Kidney tubule cell (primary cell): Measurements from ENCODE around the gene TUBB4A.
"Not testable (repeated sequence)": the region's sequence is repeated elsewhere in the genome, so short reads cannot be mapped to it uniquely, and the experiment has no call there.

Experiments
- DNase-seq: peaks from one replicate; pipeline ENCODE4 v3.0.0-alpha.2; 2018; ENCODE audit warnings: low spot score

Gene TUBB4A

DNA sequence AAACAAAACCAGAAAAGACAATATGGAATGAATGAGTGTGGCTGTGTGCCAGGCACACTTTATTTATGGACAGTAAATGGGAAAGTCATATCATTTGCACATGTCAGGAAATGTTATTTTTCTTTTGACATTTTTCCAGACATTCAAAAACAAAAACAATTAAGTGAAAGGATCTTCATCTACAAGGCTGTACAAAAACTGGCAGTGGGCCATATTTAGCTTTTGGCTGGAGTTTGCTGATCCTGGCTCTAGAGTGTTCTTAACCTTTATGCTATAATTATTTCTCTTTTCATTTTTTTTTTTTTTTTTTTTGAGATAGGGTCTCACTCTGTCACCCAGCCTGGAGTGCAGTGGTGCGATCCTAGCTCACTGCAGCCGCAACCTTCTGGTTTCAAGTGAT is 22.2 kb upstream of the TUBB4A start:
- DNase-seq: no peak

DNA sequence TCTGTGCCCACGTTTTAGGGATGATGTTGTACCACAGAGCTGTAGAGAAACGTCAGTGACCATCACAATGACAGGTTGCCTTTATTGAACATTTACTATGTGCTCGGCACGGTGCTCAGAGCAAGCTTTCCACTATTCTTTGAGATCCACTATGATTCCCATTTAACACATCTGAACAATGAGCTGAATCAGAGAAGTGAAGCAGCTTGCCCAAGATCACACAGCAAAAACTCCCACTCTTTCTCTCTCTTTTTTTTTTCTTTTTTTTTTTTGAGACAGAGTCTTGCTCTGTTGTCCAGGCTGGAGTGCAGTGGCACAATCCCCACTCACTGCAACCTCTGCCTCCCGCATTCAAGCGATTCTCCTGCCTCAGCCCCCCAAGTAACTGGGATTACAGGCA is 20.6 kb upstream of the TUBB4A start:
- no peak for DNase-seq

DNA sequence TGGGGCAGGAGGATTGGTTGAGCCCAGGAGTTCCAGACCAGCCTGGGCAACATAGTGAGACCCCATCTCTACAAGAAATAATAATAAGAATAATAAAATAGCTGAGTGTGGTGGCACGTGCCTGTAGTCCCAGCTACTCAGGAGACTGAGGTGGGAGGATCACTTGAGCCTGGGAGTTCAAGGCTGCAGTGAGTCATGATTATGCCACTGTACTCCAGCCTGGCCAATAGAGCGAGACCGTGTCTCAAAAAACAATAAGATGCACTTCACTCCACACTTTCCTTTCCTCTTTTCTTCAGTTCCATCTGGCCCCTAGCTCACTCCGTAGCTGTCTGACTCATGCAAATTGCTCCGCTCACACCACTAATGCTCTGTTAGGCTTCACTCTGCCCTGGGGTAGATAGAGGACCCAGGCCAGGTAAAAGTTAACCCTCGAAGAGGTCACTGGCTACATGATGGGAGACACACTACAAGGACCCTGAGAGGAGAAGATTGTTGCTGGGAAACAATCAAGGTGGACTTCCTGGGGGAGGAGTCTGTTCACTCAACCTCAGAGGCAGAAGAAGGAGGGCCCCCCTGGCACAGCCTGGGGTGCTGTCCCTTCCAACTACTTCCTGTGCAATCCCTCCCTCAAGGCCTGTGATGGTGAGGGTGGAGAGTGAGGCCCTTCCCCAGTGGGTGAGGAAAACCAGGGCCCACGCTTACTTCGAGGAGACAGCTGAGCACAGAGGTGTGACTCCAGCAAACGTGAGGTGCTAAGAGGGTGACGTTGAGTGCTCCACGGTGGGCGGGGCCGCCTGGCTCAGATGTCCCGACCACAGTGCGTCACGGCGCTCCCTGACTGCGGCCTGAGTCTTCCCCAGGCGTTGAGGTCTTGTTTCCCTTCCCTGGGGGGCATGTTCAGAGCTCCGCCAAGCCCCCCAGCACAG is 19.9 kb upstream of the TUBB4A start:
- peak; percentile 95 for DNase-seq

DNA sequence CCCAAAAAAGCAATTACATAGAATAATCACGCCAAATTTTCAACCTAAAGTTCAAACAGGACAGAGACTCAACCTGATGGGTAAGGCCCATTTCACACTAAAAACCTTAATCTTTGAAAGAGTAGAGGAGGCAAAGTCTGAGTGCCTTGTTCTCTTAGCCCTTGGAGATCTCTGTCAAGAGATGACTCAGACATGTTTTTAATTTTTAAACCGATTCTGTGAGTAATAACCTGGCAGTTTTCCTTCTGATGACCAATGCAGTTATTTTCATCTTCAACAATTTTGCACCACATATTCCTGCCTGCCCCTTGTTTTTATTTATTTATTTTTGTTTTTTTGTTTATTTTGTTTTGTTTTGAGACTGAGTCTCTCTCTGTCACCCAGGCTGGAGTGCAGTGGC is 17.2 kb upstream of the TUBB4A start:
- peak; percentile 89 for DNase-seq

DNA sequence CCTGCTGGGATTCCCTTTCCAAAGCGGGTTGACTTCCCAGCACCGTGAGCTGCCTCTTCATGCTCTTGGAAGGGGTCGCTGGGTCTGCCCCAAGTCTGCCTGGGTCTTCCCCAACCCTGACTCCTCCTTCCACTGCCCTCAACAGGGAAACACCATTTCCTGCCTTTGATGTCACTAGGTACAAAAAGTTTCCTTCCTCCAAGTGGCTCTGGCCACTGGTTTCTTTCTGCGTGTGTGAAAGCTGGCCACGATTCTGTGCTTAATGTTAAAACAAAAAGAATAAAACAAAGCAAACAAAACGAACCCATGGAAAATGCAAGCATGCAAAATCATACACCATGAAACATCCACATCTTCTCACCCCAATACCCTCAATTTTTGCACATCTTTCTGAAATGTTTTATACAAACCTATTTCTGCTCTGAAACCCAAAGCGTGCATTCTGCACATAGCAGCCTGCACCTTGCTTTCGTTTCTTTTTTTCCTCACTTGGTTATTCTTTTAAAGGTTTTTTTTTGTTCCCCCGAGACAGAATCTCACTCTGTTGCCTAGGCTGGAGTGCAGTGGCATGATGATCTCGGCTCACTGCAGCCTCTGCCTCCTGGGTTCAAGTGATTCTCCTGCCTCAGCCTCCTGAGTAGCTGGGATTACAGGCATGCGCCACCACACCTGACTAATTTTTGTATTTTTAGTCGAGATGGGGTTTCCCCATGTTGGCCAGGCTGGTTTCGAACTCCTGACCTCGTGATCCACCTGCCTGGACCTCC is 16.2 kb upstream of the TUBB4A start:
- no peak for DNase-seq

DNA sequence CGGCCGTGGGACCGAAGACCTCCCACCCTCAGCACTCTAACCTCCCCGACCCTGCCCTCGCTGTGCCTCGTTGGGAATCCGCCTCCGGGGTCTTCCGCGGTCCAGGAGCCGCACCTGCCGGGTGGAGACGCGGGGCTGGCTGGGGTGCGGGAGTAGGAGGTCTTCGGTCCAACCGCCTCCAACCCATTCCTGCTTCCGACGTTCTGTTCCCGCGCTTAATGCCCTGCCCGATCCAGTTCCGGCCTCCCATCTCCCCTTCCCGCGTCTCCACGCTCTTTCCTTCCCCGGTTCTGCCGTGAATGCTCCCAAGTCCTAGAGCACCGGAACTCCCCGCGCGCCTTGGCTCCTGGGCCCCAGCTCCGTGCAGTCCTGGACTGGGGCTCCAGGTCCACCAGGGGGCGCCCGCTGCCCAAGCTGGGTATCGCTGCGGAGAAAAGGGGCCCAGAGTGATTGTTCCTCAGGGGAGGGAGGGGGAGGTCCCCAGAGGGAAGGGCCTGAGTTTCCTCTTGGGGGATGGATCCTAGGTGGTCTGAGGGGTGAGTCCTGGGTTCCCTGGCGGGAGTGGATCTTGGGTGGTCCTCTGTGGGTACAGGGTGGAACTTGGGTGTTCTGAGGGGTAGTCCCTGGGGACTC is 14.7 kb upstream of the TUBB4A start:
- peak; percentile 89 for DNase-seq

DNA sequence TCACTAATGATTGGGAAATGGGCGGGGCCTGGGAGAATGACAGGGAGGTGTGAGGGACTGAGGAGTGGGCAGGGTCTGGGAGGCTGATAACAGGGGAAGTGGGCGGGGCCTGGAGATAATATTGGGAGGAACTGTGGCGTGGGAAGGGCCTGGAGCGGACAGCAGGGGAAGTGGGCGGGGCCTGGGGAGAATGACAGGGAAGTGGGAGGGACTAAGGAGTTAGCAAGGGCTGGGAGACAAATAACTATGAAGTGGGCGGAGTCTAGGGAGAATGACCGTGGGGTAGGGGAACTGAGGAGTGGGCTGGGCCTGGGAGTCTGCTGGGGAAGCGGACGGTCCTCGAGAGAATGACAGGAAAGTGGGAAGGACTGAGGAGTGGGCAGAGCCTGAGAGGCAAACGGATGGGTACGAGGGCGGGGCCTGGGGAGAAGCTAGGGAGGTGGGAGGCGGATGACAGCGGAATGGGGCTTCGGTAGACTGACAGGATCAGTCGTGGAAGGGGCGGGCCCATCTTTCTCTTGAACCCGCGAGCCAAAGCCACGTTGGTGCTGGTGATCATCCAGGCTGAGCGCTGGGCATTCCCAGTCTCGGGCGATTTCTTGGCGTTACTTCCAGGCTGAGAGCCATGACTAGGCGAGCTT is 14.0 kb upstream of the TUBB4A start:
- peak; percentile 95 for DNase-seq

DNA sequence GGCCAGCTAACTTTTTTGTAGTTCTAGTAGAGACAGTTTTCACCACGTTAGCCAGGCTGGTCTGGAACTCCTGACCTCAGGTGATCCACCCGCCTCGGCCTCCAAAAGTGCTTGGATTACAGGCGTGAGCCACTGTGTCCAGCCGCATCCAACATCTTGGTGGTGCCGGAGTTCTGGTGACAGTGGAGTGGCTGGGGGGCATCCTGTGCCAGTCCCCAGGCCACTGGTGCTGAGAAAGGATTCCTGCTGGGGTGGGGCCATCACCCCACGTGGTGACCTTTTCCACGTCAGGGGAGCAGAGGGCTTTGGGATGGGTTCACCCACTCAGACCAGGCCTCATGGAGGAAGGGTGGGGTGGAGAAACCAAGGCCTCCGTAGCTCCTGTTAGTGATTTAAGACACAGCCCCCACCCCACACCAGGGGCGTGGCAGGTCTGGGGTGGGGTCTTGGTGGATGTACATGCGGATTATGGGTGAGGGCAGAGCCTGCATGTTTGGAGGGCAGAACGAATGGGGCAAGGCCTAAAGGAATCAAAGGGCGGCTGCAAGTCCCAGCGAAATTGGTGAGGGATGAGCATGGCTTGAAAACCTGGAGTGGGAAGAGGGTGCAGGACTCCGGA is 12.9 kb upstream of the TUBB4A start:
- DNase-seq: no peak

DNA sequence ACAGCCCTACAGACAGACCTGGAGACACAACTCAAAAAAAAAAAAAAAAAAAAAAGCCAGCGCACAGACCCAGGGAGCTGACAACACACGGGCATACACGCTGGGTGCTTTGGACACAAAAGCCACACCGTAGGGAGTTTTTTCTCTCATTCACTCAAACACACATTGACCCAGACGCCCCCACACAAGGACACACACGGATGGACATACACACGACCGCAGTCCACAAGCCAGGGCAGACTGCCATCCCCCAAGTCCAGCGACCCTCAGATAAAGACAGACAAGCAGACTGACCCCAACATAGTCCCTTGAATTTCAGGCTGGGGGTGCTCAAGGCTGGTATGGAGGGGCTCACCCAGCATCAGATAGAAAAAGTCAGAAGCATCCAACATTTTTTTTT is 12.0 kb upstream of the TUBB4A start:
- no peak for DNase-seq

DNA sequence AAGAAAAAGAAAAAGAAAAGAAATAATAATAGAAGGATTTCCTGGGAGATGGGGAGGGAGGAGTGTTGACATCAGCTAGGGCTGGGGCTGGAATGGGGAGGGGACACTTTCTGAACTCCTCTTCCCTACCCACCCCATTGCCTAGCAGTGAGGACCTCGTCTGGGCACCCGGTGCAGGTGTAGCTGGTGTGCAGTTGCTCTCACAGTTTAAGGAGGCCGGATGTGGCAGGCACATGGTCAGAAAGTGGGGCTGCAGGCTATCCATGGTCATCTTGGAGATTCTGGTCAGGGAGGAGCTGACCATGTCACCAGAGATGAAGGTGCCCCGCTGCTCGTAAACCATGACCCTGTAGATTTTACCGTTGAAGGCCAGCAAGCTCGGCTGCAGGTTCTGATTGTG is 8.5 kb upstream of the TUBB4A start:
- no peak for DNase-seq

DNA sequence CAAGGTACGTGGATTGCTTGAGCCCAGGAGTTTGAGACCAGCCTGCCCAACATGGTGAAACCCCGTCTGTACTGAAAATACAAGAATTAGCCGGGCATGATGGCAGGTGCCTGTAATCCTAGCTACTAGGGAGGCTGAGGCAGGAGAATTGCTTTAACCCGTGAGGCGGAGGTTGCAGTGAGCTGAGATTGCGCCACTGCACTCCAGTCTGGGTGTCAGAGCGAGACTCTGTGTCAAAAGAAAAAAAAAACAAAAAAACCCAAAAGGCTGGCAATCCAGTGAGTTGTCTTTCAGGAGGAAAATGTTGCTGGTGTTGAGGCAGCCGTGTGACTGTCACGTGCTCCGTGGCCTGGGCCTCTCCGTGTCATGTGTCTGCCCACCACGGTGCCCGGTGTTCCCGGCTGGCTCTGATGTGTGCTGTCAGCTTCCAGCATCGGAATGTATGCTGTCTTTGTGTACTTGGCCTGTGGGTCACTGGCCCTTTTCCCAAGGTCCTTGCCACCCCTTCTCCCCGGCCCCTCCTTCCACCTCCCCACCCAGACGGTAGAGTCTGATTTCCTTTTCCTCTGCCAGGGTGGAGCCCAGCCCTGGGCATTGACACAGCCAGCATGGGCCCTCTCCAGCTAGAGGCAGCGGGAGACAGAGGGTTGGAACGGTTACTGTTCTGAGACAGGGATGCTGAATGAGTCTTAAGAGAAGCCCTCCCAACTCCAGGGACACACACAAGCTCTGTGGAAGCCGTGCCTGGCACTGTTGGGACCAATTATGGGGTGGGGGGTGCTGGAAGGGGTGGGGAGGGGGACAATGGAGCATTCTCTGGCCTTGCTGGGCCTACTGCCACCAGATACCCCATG is 7.2 kb upstream of the TUBB4A start:
- peak; percentile 17 for DNase-seq

DNA sequence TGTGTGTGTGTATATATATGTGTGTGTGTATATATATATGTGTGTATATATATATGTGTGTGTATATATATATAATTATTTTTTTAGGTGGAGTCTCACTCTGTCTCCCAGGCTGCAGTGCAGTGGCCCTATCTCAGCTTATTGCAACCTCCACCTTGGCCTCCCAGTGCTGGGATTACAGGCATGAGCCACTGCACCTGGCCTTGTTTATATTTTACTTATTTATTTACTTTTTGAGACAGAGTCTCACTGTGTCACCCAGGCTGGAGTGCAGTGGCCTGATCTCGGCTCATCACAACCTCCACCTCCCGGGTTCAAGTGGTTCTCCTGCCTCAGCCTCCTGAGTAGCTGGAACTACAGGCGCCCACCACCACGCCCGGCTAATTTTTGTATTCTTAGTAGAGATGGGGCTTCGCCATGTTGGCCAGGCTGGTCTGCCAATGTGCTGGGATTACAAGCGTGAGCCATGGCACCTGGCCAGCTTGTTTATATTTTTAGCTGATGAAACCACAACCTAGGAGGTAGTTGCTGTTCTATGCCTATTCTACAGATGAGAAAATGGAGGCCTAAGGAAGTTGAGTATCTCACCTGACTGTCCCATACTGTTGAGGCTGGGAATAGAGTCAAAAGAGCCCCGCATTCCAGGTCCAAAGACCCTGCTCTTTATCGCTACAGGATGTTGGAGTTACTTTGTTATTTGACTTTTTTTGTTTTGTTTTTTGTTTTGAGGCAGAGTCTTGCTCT is 6.1 kb upstream of the TUBB4A start:
- DNase-seq: not testable (repeated sequence)

DNA sequence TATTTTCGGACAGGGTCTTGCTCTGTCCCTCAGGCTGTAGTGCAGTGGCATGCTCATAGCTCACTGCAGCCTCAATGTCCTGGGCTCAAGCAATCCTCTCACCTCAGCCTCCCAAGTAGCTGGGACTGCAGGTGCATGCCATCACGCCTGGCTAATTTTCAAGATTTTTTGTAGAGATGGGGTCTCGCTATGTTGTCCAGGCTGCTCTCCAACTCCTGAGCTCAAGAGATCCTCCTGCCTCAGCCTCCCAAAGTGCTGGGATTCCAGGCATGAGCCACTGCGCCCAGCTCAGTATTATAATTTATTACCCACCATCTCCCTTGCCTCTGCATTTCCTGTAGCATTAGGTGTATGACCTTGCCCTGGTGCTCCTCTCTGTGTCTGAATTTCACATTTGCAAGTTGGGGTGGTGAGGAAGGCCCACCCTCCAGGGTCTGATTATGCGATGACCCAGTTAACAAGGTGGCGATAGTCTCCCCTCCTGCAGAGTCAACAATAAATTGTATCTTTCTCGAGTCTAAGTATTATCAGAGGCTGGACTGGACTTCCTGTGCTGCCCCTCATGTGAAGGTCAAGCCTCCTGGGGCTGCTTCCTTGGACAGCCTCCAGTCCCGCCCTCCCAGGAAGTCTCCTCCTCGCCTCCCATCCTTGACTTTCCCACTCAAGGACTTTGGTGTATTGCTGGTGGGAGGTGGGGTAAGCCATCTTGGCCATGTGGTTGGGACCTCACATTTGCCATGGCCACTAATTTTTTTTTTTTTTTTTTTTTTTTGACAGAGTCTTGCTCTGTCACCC is 1.5 kb upstream of the TUBB4A start:
- DNase-seq: no peak

DNA sequence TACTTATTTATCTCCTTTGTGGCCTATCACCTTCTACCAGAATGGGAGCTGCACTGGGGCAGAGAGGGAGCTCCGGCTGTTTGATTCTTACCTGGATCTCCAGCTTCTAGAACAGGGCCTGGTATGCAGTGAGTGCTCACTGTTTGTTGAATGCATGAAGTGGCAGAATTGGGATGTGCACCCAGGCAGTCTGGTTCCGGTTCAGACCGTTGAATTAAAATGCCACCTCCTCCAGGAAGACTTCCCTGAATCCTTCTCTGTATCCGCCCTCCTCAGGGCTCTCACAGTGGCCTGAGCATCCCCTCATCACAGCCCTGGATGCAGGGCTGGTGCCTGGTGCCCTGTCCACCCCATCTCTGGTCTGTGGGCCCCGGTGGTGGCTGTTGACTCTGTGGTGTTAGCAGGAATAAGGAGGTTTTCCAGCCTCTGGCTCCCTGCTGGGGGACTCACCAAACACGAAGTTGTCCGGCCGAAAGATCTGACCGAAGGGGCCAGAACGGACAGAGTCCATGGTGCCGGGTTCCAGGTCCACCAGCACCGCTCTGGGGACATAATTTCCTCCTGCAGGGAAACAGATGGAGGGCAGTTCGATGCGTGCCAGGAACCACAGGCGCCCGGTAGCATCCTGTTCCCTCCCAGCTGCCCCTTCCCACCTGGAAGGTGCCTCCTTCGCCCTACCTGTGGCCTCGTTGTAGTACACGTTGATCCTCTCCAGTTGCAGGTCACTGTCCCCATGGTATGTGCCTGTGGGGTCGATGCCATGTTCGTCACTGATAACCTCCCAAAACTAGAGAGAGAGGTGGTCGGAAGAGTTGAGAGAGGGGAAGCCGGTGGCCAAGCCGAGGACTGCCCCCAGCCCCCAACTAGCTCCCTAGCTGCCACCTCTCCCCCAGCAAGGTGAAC is 1.0 kb downstream of the TUBB4A start:
- no peak for DNase-seq

DNA sequence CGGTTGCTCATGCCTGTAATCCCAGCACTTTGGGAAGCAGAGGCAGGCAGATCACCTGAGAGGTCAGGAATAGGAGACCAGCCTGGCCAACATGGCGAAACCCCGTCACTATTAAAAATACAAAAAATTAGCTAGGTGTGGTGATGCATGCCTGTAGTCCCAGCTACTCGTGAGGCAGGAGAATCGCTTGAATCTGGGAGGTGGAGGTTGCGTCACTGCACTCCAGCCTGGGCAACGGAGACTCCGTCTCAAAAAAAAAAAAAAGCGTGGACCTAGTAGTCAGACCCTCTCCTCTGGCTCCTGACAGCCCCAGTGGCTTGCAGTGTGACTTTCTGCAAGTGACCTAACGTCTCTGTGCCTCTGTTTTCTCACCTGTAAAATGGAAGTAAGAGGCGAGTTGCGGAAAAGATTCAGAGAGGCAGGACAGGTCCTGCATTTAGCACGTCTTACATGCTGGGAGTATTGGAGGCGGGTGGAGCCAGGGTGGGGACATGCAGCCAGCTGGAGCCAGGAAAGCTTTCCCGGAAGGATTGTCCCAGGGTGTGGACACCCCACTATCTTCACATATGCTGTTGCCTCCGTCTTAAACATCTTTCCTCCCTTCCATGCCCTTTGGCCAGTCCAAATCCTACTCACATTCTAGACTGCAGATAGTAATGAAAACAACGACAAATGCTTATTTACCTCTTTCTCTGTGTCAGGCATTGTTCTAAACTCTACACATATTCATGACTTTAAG is 2.9 kb downstream of the TUBB4A start:
- DNase-seq: no peak

DNA sequence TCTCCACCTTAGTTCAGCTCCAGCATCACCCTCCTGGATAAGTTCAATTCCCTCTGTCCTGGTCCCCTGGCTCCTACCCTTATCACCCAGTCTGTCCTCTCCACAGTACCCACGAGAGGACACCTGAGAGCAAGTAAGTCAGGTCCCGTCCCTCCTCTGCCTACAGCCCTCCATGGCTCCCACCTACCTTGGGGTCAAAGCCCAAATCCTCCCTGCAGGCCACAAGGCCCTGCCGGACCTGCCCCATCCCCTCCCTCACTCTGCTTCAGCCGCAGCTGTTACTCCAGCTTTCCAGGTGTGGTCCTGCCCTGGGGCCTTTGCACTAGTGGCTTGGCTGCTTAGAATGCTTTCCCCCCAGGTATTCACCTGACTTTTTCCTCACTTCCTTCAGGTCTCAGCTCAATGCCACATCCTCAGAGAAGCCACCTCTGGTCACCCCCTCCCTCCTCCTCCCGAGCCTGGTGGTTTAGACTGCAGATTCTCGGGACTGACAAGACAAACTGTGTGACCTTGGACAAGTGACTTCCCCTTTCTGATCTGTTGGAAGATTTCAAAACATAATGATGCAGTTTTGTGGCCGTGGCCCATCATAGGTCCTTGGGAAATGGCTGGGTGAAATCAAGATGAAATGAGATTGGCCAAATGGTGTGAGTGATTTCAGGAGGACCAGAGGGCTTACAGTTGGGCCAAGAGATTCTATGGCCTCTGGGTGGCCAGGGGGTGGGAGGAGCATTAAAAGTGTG is 3.6 kb downstream of the TUBB4A start:
- no peak for DNase-seq

DNA sequence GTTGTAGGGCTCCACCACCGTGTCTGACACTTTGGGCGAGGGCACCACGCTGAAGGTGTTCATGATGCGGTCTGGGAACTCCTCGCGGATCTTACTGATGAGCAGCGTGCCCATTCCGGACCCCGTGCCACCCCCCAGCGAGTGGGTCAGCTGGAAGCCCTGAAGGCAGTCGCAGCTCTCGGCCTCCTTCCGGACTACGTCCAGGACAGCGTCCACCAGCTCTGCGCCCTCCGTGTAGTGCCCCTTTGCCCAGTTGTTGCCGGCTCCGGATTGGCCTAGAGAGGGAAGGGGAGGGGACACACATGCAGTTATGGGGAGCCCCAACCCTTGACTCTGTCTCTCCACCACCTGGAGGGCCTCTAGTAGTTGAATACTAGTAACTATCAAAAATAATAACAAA is 6.2 kb downstream of the TUBB4A start:
- no peak for DNase-seq
